AG10803 (cell line): ENCODE measurements around the gene TTC38.

Experiments
- DNase-seq: peaks from one replicate; pipeline ENCODE4 v3.0.0; 2010; ENCODE audit warnings: low read depth
- H3K4me3 ChIP-seq: 2 replicates; pipeline ENCODE4 v1.5.1; 2011; ENCODE audit warnings: mild to moderate bottlenecking, low read length, control low read depth
- TF ChIP-seq, protein P1 (sequence below): conservative IDR thresholded peaks from 2 replicates; pipeline ENCODE4 v1.5.1; 2011; ENCODE audit warnings: mild to moderate bottlenecking, low read length, control low read depth, inconsistent platforms

Gene TTC38

DNA sequence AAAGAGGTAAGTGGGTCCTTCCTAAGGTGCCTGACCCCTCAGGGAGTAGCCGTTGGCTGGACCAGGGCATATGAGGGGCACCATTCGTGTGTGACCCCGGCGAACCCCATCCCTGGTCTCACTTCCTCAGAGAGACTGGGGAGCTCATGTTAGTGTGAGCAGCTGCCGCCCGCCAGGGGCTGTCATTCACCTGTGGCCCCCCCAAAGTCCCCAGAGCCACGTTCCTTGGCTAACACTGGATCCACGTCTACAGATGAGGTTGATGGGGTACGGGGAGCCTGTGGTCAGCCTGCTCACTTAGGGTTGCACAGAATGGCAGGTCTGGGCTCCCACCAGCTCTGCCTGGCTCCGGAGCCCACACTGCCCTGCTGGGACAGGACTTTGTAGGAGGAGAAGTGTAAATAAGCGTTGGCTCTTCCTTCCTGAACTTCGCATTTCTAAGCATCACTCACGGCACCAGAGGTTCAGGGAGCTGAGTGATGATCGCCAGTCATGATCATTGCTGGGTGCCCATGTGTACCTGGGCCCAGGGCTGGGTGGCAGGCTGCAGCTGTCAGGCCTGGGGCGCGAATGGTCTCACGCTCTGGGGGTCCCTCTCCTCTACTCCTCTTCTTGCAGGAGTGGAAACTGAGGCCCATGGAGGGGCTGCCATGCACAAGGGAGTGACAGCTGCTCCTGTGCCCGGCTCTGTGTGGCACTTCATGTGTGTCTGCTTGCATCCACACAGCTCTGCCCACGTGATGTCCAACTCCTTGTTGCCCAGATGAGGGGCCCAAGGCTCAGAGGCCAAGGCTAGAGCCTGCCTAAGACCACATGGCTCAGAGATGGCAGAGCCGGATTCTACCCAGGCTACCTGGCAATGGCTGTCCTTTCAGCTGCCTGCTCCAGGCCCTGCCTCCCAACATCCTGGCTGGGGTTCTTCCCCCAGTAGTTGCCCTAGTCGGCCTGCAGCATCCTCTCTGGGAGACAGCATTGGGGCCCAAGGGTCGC is 11.1 kb downstream of the TTC38 start:
- TF ChIP-seq, protein P1, sequence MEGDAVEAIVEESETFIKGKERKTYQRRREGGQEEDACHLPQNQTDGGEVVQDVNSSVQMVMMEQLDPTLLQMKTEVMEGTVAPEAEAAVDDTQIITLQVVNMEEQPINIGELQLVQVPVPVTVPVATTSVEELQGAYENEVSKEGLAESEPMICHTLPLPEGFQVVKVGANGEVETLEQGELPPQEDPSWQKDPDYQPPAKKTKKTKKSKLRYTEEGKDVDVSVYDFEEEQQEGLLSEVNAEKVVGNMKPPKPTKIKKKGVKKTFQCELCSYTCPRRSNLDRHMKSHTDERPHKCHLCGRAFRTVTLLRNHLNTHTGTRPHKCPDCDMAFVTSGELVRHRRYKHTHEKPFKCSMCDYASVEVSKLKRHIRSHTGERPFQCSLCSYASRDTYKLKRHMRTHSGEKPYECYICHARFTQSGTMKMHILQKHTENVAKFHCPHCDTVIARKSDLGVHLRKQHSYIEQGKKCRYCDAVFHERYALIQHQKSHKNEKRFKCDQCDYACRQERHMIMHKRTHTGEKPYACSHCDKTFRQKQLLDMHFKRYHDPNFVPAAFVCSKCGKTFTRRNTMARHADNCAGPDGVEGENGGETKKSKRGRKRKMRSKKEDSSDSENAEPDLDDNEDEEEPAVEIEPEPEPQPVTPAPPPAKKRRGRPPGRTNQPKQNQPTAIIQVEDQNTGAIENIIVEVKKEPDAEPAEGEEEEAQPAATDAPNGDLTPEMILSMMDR, result no peak
- no peak overlapping the region for H3K4me3 ChIP-seq
- no peak for DNase-seq

DNA sequence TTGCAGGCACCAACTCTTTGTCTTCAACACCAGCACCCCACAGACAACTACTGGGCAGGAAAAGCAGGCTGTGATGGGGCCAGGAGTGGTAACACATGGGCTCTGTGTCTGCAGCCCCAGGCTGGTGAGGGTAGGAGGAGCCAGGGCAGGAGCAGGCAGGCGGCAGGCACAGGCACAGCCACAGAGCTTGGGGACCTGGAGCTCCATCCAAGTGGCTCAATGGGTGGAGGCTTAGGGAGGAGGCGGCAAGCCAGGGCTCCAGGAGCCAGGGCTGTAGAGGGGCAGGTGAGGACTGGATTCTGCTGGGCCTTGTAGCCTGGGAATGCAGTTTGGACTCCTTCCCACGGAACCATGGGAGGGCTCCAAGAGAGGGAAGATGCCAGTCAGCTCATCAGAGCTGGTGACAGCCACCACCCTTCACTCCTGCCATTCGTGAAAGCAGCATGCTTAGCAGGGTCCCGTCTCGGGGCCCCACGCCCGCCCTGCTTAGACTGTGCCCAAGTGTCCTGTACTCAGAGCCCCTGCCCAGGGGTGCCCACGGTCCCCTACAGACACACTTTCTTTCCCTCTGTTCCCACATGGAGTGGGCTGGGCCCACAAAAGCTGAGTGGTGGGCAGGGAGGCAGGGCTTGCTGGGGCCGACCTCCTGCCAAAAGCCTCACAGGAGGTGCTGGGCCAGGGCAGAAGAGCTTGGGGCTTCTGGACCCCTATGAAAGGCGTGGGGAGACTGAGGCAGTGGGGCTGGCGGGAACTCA is 12.4 kb downstream of the TTC38 start:
- TF ChIP-seq, protein P1, result no peak
- no peak overlapping the region for H3K4me3 ChIP-seq
- DNase-seq, result no peak

DNA sequence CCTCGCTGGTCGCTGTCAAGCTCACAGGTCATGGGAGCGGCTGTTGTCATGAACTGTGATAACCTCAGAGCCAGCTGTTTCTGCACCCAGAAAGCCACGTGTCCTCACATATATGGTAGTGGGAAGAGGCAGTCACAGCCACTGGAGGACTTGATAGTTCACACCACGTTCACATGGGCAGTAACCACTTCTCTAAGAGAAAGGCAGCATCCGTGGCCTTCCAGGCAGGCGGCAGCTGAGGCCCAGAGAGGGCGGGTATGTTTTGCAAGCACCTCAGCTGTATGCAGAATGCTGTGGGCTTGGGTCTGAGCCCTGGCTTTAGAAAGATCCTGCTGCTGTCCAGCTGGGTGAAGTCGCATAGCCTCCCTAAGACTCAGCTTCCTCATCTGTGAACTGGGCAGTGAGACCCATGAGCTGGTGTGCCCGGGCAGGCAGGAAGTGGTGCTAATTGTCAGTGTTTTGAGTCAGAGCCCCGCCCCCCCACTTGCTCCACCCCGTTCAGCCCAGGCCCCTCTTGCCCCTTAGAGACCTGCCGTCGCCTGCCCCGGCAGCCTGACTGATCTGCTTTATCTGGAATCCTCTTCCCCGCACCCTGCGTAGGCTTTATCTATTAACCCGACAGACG is 13.3 kb downstream of the TTC38 start:
- TF ChIP-seq, protein P1, result no peak
- H3K4me3 ChIP-seq, result no peak overlapping the region
- DNase-seq, result no peak

DNA sequence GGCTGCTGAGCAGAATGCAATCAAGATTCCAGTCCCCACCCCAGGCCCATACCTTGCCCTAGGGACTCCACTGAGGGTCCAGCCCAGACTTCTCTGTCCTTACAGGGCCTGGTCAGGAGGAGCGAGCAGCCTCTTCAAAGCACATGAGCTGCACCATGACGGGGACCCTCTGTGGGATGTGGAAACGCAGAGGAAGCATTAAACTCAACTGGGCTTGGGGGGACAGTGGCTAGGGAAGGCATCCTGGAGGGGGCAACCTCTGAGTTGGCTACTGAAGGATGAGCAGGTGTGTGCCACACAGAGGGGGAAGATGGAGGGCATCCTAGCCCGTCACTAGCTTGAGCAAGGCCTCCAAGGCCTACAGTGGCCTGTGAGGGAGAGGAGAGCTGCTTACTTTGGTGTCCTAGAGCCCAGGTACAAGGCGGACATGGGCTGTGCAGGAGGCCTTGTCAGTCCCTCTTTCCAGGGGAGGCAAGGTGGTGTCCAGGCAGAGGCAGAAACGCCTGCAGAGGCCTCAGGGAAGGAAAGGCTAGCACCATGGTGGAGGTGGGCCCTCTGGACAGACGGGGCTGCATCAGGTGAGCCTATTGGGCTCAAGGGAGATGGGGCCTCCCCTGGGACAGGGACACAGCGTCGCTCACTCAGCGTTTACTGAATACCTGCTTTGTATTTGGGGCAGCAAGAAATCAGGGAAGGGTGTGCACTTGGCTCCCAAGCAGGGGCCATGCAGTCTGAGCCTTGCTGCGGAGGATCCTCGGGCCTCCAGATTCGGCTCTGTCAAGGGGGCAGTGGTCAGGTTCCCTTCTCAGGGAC is 14.3 kb downstream of the TTC38 start:
- DNase-seq, result no peak
- TF ChIP-seq, protein P1, result no peak

GRCh38 chr22:46286006-46286405 is 18.2 kb downstream of the TTC38 start:
- no peak for DNase-seq
- no peak overlapping the region for H3K4me3 ChIP-seq
- TF ChIP-seq, protein P1, result no peak

More for the DNA sequence above, 14.3 kb downstream of the TTC38 start:
- no peak overlapping the region for H3K4me3 ChIP-seq
